GM18951 (cell line): ENCODE results near the gene BEST4.

Source experiments
- POLR2A ChIP-seq: IDR thresholded peaks from 4 replicates; pipeline ENCODE4 v1.6.1; 2011; ENCODE audit warnings: mild to moderate bottlenecking; ENCODE audit not compliant: insufficient read length, insufficient read depth; ENCODE audit errors: extremely low read depth
- in situ Hi-C: fragments of 300-500 bp; cut with MboI; formaldehyde crosslinking; loops from one replicate; pipeline ENCODE4 v1.12.0; 2022; ENCODE audit warnings: low sequenced_read_pairs, mixed read lengths, inconsistent platforms; ENCODE audit not compliant: unreplicated experiment

BEST4 gene

DNA sequence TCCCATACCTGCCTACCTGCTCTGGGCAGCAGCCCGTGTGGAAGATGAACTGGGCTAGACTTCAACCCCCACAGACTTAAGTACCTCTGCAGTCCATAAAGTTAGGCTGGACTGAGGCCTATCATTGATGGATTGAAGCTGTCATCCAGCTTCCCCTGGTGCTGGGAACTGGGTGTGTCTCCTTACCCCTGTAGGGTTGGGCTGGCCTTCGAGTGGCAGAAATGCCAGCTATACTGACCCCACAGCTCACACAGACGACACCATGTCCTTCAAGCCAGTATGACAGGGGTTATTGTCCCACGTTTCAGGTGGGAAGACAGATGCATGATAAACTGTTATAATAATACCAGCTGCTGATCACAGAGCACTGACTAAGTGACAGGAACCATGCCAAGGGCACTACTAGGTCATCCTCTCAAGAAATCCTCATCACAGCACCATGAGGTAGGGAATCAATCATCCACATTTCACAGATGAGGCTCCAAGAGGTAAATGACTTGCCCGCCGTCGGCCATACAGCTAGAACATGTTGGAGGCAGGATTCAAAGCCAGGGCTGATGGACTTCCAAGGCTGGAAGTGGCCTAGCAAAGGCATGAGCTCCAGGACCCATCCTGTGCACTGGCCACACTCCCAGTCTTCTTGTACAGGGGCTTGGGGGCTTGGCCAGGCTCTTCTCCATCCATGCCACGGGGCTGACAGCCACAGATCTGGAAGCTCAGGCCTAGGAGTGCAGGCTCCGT, at the start of gene BEST4:
Gene BEST4, minus strand, starts transcription at position 51 of the 741 bp plus-strand sequence. CDS start 465 bp downstream, outside the sequence.
- no peak for TF ChIP-seq POLR2A
- in situ Hi-C loops: no loop called here

DNA sequence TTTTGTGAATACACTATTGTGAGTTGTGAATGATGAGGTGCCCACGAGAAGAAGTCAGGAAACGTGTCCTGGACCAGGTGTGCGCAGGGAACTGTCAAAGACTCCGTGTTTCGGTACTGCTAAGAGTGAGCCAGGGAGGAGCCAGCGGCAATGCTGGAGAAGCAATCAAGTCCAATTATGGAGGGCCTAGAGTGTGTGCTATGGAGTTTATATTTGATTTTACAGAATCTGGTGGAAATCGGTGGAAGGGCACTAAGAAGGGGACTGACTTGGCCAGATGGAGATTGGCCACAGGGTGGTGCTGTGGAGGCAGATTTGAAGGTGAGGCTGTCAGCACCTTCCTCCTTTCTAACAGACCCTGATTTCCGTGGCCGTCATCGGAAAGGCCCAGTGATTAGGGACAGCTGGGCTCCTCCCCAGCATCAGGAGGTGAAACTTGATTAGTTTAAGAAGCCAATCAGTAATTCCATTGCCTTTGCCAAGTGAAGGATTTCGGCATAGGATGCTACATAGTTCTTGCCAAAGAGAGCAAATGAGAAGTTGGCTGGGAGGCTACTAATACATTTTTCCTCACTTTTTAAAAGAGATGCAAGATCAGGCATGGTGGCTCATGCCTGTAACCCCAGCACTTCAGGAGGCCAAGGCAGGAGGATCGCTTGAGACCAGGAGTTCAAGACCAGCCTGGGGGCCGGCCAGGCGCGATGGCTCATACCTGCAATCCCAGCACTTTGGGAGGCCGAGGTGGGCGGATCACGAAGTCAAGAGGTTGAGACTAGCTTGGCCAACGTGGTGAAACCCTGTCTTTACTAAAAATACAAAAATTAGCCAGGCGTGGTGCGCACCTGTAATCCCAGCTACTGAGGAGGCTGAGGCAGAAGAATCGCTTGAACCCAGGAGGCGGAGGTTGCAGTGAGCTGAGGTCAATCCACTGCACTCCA, 48.0 kb upstream of the BEST4 start:
- in situ Hi-C loops: no loop called here
- TF ChIP-seq POLR2A: no peak

DNA sequence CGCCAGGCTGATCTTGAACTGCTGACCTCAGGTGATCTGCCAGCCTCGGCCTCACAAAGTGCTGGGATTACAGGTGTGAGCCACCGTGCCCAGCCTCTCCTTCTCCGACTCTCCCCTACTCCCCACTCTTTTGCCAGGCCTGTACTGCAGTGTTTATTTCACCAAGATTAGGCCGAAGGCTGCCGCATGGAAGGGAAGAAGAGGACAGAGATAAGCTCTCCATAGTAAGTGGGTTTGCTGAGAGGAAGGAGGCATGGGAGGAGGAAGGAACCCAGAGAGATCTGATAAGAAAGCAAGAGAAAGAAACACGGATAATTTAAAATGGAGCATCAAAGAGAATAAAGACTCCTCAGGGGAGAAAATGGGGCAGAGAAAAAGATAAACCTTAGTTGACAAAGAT, 46.4 kb upstream of the BEST4 start:
- in situ Hi-C loops: no loop called here
- no peak for TF ChIP-seq POLR2A

DNA sequence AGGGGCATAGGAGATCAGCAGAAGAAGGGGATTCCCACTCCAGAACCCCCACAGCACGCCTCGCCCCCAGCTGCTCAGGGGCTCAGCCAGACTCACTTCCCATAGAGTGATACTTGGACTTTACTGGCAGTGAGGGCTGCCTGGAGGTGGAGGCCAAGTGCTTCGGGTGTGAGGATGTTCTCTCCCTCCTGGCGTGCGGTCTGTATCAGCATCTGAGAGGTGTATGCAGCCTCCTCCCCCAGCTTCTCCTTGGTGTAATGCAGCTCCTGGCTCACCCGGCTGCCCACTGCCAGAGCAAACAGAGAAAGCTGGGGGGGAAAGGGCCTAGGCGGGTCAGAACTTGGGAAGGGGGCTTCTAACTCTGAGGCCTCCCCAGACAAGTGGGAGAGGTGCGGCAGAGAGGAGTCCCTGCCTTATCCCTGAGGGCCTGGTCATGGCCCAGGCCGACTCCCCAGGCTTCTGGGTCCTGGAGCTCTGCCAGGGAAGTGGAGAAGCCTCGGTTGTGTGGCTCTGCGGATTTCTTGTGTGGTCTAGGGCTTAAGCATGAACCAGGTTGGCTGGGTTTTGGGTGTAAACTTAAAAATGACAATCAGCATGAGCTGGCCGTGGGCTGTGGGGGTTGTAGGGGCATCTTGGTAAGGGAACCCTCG, 44.2 kb upstream of the BEST4 start:
- in situ Hi-C loops: no loop called here
- TF ChIP-seq POLR2A: no peak

DNA sequence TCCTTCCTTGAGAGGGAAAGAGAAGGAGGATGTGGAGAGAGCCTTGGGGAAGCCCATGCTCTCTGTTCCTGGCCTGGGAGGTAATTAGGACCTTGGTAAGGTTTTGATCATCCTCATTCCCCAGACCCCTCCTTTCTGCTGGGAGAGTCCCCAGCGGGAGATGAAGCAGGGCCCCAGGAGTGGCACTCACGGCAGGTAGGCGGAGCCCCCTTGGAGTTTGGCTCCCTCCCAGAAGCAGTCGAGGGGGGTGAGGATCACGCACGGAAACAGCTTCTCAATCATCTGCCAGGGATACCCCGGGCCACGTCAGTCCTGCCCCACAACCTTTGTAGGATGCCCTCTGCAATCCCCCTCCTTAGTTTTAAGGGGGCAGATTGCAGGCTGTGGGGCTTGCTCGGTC, 43.5 kb upstream of the BEST4 start:
- TF ChIP-seq POLR2A: no peak
- in situ Hi-C loops: no loop called here

DNA sequence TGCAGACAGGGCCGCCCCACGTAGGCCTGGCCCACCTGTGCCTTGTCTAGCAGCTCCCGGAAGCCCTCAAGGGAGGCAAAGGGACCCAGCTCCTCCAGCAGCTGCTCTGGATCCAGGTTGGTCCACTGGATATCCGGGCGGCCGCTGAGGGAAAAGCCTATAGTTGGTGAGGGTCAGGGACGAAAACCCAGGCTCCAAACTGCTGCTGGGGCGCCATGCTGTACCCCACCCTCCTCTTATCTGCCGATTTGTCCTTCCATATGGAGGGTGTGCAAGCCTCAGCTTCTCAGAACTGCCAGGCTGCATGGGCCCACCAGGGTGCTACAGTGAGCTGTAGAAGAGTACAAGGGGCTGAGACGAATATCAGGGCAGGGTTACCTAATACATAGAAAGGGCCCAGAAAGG, 42.9 kb upstream of the BEST4 start:
- in situ Hi-C loops: no loop called here
- no peak for TF ChIP-seq POLR2A

DNA sequence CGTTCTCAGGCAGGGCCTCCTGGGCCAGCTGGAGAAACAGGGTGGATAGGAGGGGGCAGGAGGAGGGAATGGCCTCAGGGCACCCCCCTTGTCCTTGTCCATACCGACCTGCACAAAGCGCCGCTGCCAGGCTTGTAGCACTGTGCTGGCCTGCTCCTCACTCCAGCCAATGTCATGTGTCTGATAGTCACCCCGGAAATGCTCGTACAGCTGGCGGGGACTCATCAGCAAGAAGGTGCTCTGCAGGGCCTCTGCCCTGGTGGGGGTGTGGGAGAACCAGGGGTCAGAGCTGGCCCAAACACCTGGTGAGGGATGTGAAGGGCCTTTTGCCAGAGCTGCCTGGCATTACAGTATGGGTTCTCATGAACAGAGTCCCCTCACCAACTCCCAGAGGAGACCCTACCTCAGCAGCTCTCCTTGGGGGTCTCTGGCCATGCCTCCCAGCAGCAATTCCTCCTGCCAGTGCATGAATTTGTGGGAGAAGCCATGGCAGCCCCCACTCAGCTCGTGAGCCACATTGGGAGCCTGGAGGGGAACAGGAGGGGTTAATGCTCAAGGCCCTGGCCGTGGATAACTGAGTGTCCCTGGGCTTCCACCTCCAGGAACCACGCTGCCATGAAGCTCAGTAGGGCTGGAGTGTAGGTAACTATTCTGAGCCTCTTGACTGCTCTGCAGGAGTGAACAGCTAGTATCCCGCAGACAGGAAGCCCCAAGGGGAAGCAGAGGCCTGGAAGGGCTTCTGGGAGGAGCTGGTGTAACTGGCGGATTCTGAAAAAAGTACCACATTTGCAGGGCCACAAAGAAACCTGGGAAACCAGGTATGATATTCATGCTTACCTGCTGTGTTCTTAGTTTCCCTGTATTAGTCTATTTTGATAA, 41.8 kb upstream of the BEST4 start:
- no peak for TF ChIP-seq POLR2A
- in situ Hi-C loops: no loop called here

DNA sequence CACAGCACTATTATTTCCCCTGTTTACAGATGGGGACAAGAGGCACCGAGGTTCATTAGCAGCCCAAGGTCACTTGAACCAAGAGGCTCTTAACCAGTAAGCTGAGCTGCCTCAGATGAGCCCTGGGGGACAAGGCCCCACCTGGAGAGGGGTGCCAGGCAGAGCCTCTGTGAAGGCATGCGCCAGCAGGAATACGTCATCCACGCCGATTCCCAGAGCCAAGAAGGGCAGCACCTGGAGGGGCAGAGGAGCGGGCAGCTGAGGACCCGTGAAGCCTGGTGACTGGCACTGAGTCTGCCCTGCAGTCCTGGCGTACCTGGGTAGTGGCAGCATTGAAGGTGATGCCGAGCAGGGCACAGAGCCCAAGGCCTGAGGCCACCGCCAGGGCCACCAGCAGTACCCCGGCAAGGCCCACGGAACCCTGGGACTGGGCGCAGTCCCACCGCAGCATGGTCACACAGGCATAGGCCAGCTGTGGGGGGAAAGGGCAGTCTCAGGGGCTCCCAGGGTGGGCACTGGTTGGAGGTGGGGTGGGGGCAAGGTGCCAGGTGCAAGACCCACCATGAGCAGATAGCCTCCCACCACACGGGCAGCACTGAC, 41.0 kb upstream of the BEST4 start:
- TF ChIP-seq POLR2A: no peak
- in situ Hi-C loops: no loop called here

DNA sequence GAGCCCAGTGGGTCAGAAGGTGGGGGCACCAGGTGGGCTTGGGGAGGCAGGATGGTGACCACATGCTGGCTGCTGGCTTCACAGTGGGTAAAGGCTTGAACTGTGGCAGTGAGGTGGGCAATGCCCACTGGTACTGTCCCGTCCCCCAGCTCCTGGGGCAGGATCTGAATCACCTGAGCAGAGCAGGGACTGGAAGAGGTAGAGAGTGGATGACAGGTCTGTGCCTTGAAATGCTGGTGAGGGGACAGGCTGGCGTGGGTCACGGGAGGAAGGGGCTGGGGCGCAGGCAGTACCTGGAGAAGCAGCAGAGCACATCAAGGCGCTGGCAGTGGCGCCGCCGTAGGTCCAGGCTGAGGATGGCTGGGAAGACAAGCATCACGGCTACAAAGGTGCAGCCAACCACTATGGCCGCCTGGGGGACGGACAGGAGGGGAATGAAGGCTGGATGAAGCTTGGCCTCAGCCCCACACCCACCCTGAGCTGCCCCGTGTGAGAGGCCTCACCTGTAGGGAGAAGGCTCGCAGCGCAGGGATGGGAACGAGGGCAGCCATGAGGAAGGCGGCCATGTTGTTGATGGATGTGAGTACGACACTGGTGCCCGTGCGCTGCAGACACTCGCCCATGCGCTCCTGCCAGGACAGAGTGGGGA, 40.2 kb upstream of the BEST4 start:
- in situ Hi-C loops: no loop called here
- no peak for TF ChIP-seq POLR2A

DNA sequence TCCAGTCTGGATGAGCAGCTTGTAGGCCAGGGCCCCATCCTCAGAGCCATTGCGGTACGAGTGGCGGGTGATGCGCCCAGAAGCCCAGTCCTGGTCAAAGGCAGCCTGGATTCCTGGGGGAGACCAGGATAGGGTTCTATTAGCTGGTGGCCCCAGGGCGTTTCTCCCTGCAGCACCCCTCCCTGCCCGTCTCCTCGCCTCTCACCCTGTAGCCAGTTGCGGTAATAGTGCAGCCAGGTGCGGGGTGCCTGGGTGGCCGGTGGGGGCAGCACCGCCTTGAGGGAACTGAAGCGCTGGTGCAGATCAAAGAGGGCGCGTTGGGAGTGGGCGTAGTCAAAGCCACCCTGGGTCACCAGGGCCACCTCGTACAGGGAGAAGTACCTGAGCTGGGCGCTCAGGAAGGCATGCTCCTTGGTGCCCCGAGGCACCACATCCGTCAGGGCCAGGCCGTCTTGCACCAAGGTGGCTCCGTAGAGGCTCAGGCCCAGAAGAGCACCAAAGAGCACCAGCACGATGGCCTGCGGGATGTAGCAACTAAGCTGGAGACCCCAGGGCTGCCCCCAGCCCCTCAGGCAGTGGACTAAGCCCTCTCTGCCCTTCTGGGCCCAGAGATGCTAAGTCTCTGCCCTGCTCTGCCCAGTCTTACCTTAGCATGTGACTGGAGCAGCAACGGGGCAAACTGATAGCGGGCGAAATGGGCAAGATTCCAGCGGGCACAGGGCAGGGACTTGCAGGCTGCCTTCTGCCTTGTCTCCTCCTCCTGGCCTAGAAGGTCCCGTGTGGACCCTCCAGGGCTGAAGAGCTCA, 39.4 kb upstream of the BEST4 start:
- in situ Hi-C loops: no loop called here

More for the DNA sequence above, 39.4 kb upstream of the BEST4 start:
- no peak for TF ChIP-seq POLR2A
